ENCODE measurements around the gene BCAP31.
"Not testable (repeated sequence)": the region's sequence is repeated elsewhere in the genome, so short reads cannot be mapped to it uniquely, and the experiment has no call there.

GRCh38 chrX:153699210-153699783 lies 24.9 kb downstream of the BCAP31 start:
- not testable (repeated sequence) for TF ChIP-seq CTCF (IDR thresholded peaks at IDR 0.05); POLR2A (IDR thresholded peaks at IDR 0.05; ENCODE audit: low read depth)

Measured in esophagus muscularis mucosa (tissue), 3 donors.